ENCODE results near the gene IFT81. TPM values are rescaled to one million over a fixed set of nuclear protein-coding genes. Genes with fewer than 3 reads are reported as not detected.

The IFT81 gene
- total and polyA plus RNA-seq, 2 of the 13 experiments (the other 11 are each of a cell fraction or from before 2014, with no cell fraction given), result 4.2 to 13.0 TPM

DNA sequence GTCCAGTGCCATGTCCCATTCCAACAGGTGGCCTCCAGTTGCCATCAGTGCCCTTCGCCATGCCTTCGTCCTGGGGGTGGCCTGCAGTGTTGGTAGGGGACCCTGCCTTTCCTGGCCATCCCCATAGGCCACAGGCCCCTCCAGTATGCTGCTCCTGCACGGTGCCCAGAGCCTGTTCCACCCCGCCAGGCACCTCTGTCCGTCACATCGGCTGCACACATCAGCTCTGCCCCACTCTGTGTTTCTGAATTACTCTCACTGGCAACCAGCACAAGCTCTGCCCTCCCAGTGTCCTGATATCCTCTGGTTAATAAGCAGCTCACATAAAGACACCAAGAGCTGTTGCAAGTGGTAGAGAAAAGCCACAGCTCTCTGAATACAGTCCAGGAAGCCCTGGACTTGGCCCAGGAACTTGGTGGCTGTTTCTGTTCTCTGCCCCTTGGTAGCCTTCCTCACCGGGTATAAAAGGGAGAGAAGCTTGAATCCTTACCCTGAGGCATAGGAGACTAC is 125.6 kb downstream of the IFT81 start (continued):
- no peak for TF ChIP-seq IKZF4 (CRISPR knock-in tag; IDR thresholded peaks at IDR 0.05; ENCODE audit: borderline replicate concordance, low read depth, not compliant biosample characterization)
- TF ChIP-seq TFE3 (CRISPR knock-in tag; IDR thresholded peaks at IDR 0.05), result no peak
- TF ChIP-seq, protein P1, sequence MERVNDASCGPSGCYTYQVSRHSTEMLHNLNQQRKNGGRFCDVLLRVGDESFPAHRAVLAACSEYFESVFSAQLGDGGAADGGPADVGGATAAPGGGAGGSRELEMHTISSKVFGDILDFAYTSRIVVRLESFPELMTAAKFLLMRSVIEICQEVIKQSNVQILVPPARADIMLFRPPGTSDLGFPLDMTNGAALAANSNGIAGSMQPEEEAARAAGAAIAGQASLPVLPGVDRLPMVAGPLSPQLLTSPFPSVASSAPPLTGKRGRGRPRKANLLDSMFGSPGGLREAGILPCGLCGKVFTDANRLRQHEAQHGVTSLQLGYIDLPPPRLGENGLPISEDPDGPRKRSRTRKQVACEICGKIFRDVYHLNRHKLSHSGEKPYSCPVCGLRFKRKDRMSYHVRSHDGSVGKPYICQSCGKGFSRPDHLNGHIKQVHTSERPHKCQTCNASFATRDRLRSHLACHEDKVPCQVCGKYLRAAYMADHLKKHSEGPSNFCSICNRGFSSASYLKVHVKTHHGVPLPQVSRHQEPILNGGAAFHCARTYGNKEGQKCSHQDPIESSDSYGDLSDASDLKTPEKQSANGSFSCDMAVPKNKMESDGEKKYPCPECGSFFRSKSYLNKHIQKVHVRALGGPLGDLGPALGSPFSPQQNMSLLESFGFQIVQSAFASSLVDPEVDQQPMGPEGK (CRISPR knock-in tag; IDR thresholded peaks at IDR 0.05), result no peak
- 0 out of 2 replicates have a peak, but pooled peaks have one; percentile 10 for TF ChIP-seq BORCS8-MEF2B (CRISPR knock-in tag; IDR thresholded peaks at IDR 0.05)
- no peak for TF ChIP-seq ZNF552 (CRISPR knock-in tag; IDR thresholded peaks at IDR 0.05; ENCODE audit: borderline replicate concordance)
- no peak for TF ChIP-seq ZNF878 (CRISPR knock-in tag; IDR thresholded peaks at IDR 0.05)
- TF ChIP-seq ZNF816 (CRISPR knock-in tag; IDR thresholded peaks at IDR 0.05; ENCODE audit: borderline replicate concordance), result no peak
- no peak; the same call in 1 of the 2 replicates for TF ChIP-seq ZNF546 (CRISPR knock-in tag; conservative IDR thresholded peaks at IDR 0.05)
- TF ChIP-seq, protein P2, sequence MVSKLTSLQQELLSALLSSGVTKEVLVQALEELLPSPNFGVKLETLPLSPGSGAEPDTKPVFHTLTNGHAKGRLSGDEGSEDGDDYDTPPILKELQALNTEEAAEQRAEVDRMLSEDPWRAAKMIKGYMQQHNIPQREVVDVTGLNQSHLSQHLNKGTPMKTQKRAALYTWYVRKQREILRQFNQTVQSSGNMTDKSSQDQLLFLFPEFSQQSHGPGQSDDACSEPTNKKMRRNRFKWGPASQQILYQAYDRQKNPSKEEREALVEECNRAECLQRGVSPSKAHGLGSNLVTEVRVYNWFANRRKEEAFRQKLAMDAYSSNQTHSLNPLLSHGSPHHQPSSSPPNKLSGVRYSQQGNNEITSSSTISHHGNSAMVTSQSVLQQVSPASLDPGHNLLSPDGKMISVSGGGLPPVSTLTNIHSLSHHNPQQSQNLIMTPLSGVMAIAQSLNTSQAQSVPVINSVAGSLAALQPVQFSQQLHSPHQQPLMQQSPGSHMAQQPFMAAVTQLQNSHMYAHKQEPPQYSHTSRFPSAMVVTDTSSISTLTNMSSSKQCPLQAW (CRISPR knock-in tag; IDR thresholded peaks at IDR 0.05), result peak; percentile 22; the same call in 1 of the 2 replicates
- no peak for TF ChIP-seq HNRNPLL (IDR thresholded peaks at IDR 0.05; ENCODE audit: low read depth, low read length, poor library complexity, severe bottlenecking)
- no peak for TF ChIP-seq ZNF660 (CRISPR knock-in tag; IDR thresholded peaks at IDR 0.05; ENCODE audit: borderline replicate concordance, low read depth)
- TF ChIP-seq, protein P3, sequence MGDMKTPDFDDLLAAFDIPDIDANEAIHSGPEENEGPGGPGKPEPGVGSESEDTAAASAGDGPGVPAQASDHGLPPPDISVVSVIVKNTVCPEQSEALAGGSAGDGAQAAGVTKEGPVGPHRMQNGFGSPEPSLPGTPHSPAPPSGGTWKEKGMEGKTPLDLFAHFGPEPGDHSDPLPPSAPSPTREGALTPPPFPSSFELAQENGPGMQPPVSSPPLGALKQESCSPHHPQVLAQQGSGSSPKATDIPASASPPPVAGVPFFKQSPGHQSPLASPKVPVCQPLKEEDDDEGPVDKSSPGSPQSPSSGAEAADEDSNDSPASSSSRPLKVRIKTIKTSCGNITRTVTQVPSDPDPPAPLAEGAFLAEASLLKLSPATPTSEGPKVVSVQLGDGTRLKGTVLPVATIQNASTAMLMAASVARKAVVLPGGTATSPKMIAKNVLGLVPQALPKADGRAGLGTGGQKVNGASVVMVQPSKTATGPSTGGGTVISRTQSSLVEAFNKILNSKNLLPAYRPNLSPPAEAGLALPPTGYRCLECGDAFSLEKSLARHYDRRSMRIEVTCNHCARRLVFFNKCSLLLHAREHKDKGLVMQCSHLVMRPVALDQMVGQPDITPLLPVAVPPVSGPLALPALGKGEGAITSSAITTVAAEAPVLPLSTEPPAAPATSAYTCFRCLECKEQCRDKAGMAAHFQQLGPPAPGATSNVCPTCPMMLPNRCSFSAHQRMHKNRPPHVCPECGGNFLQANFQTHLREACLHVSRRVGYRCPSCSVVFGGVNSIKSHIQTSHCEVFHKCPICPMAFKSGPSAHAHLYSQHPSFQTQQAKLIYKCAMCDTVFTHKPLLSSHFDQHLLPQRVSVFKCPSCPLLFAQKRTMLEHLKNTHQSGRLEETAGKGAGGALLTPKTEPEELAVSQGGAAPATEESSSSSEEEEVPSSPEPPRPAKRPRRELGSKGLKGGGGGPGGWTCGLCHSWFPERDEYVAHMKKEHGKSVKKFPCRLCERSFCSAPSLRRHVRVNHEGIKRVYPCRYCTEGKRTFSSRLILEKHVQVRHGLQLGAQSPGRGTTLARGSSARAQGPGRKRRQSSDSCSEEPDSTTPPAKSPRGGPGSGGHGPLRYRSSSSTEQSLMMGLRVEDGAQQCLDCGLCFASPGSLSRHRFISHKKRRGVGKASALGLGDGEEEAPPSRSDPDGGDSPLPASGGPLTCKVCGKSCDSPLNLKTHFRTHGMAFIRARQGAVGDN (CRISPR knock-in tag; IDR thresholded peaks at IDR 0.05), result peak; percentile 68
- TF ChIP-seq ZNF75D (CRISPR knock-in tag; IDR thresholded peaks at IDR 0.05; ENCODE audit: borderline replicate concordance), result no peak
- no peak for TF ChIP-seq HMGA1 (CRISPR knock-in tag; conservative IDR thresholded peaks at IDR 0.05)
- TF ChIP-seq PAWR (CRISPR knock-in tag; IDR thresholded peaks at IDR 0.05; ENCODE audit: borderline replicate concordance), result no peak
- TF ChIP-seq, protein P4, sequence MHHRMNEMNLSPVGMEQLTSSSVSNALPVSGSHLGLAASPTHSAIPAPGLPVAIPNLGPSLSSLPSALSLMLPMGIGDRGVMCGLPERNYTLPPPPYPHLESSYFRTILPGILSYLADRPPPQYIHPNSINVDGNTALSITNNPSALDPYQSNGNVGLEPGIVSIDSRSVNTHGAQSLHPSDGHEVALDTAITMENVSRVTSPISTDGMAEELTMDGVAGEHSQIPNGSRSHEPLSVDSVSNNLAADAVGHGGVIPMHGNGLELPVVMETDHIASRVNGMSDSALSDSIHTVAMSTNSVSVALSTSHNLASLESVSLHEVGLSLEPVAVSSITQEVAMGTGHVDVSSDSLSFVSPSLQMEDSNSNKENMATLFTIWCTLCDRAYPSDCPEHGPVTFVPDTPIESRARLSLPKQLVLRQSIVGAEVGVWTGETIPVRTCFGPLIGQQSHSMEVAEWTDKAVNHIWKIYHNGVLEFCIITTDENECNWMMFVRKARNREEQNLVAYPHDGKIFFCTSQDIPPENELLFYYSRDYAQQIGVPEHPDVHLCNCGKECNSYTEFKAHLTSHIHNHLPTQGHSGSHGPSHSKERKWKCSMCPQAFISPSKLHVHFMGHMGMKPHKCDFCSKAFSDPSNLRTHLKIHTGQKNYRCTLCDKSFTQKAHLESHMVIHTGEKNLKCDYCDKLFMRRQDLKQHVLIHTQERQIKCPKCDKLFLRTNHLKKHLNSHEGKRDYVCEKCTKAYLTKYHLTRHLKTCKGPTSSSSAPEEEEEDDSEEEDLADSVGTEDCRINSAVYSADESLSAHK (CRISPR knock-in tag; IDR thresholded peaks at IDR 0.05; ENCODE audit: borderline replicate concordance), result no peak
- TF ChIP-seq ZFX (CRISPR knock-in tag; IDR thresholded peaks at IDR 0.05; ENCODE audit: low read depth), result peak; percentile 39

Measured in HepG2 (cell line).